HG03520 (cell line): Measurements from ENCODE around the gene DNMT3B.
"Not testable (repeated sequence)": the region's sequence is repeated elsewhere in the genome, so short reads cannot be mapped to it uniquely, and the experiment has no call there.

Source experiments
- ATAC-seq: cut with Tn5 transposase; IDR thresholded peaks from one replicate; pipeline ENCODE4 v1.9.1; 2021; ENCODE audit warnings: mild to moderate bottlenecking, moderate library complexity; ENCODE audit not compliant: unreplicated experiment

DNMT3B gene

GRCh38 chr20:32789896-32790750 is 27.9 kb downstream of the DNMT3B start:
- ATAC-seq, result no peak

- ATAC-seq, result no peak
Observed at GRCh38 chr20:32790751-32791057, 28.5 kb downstream of the DNMT3B start.

GRCh38 chr20:32792316-32792715 is 30.1 kb downstream of the DNMT3B start:
- no peak for ATAC-seq

DNA sequence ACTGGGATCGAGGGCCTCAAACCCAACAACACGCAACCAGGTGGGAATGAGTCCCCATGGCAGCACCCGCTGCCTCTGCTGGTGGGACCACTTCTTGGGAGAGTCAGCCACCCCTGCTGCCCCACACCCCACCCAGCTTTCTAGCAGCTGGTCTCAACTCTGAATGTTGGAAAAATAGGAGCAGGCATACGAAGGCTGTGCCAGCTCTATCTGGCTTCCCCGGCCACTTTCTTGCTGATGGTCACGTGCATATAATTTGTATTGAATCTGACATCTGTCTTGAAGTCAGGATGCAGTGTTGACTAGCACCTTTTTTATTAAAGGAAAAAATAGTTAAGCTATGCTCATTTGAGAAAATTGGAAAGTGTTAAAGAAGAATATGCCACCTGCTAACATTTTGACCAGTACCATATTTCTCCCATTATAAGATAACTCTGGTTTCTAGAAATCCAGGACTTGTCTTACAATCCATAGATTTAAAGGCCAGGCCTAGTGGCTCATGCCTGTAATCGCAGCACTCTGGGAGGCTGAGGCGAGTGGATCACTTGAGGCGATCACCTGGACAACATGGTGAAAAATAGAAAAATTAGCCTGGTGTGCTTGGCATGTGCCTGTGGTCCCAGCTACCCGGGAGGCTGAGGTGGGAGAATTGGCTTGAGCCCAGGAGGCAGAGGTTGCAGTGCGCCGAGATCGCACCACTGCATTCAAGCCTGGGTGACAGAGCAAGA is 30.7 kb downstream of the DNMT3B start:
- ATAC-seq, result no peak

GRCh38 chr20:32796383-32796948 is 34.3 kb downstream of the DNMT3B start:
- no peak for ATAC-seq

DNA sequence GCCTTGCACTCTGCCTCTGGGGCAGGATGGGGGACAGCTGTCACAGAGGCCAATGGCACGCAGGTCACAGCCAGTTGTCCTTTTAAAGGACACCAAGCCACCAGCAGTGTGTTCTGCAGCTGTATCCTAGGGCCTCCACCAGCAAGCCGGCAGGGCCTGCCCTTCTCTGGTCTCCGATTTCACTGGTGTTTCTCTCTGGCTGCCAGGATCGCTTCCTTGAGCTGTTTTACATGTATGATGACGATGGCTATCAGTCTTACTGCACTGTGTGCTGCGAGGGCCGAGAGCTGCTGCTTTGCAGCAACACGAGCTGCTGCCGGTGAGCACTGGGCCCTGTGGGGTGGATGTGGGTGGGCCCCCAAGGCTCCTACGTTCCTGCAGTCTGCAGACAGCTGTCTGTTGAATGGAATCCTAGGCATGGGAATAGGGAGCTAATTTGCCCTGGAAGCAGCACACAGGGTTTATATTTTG is 34.8 kb downstream of the DNMT3B start:
- ATAC-seq, result no peak

DNA sequence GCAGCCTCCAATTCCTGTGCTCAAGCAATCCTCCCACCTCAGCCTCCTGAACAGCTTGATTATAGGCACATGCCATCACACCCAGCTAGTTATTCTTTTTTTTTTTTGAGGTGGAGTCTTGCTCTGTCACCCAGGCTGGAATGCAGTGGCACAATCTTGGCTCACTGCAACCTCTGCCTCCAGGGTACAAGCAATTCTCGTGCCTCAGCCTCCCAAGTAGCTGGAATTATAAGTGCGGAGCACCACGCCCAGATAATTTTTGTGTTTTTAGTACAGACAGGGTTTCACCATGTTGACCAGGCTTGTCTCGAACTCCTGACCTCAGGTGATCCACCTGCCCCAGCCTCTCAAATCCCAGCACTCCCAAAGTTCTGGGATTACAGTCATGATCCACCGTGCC is 35.4 kb downstream of the DNMT3B start:
- not testable (repeated sequence) for ATAC-seq

GRCh38 chr20:32798046-32798981 is 36.1 kb downstream of the DNMT3B start:
- ATAC-seq, result no peak

DNA sequence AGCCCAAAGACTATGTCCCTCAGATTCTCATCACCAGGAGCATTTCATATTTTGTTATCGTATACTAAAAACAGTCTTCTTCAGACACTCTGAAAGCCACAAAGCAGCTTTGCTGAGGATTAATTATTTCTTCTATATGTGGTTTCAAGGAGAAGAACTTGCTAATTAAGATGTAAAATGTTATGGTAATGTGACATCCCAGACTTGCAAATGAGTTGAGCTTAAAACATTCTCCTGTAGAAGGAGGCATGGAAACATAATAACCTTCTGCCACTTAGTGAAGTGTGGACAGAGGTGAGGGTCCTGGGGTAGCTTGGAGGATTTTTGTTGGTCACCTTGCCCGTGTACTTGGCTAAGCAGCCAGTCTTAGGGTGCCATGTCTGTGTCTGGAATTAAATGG is 40.9 kb downstream of the DNMT3B start:
- ATAC-seq, result no peak

- ATAC-seq, result no peak
Observed at GRCh38 chr20:32804022-32804715, 42.0 kb downstream of the DNMT3B start.

DNA sequence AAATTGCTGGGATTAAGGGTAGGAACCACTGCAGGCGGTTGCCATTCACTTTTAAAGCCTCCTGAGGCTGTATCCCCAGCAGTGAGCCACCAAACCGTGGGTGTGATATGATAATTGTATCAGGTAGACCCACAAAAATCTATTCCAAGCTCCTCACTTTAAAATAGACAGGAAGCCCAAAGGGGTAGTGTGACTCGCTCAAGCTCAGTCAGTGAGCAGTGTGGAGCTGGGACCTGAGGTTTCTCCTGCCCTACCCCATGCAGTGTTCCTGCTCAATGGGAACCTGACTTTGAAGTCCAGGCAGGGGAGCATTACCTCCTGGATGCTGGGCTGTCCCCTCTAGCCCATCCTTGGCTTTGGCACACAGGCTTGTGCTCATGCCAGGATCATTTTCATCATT is 42.6 kb downstream of the DNMT3B start:
- ATAC-seq, result no peak

DNA sequence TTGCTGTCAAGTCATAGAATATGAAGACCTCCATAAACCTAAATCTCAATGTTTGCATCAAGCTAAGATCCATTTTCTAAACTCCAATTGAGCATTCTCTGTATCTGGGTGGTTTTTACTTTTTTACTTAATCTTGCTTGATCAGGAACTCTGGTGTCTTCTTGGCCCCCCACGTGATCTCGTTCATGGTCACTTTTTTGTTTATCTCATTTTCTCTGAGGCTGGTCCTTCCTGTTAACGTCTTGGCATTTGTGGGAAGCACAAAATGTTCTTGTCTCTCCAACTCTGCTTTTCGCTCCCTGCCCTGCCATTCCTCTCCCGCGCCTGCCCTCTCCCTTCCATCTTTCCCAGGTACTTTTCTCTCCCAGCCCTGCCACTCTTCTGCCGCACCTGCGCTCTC is 43.5 kb downstream of the DNMT3B start:
- no peak for ATAC-seq

DNA sequence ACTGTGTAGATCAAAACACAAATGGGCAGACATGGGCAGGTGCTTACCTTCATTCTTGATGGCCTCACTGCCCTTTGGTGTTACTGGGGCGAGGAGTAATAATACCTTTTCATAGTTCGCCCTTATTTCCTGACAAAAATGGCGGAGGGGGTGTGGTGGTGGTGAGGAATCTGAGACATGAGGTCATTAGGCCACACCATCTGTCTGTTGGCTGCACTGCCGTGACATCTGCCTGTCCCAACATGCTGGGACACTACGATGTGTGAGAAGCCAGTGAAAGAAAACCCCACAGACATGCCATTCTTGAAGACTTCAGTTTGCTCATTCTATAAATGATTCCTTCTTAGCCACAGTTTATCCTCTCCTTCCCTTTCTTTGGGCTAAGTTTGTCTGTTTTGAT is 44.2 kb downstream of the DNMT3B start:
- no peak for ATAC-seq

DNA sequence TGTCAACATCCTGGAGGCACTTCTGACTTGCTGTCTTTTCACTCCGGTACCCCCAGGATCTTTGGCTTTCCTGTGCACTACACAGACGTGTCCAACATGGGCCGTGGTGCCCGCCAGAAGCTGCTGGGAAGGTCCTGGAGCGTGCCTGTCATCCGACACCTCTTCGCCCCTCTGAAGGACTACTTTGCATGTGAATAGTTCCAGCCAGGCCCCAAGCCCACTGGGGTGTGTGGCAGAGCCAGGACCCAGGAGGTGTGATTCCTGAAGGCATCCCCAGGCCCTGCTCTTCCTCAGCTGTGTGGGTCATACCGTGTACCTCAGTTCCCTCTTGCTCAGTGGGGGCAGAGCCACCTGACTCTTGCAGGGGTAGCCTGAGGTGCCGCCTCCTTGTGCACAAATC is 45.5 kb downstream of the DNMT3B start:
- ATAC-seq, result no peak

DNA sequence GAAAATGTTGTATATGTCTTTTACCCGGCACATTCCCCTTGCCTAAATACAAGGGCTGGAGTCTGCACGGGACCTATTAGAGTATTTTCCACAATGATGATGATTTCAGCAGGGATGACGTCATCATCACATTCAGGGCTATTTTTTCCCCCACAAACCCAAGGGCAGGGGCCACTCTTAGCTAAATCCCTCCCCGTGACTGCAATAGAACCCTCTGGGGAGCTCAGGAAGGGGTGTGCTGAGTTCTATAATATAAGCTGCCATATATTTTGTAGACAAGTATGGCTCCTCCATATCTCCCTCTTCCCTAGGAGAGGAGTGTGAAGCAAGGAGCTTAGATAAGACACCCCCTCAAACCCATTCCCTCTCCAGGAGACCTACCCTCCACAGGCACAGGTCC is 46.3 kb downstream of the DNMT3B start:
- ATAC-seq, result no peak

GRCh38 chr20:32809907-32810306 is 47.7 kb downstream of the DNMT3B start:
- ATAC-seq, result no peak

- ATAC-seq, result no peak
Observed at GRCh38 chr20:32810941-32811340, 48.8 kb downstream of the DNMT3B start.

- ATAC-seq, result no peak
Observed at GRCh38 chr20:32811886-32812285, 49.7 kb downstream of the DNMT3B start.

GRCh38 chr20:32819992-32820697 is 58.0 kb downstream of the DNMT3B start:
- ATAC-seq, result peak; percentile 32
